Endothelial cell of umbilical vein (primary cell): Measurements from ENCODE around the gene TMIGD3. TPM values are rescaled to one million over a fixed set of nuclear protein-coding genes. Genes with fewer than 3 reads are reported as not detected.

Experiments
- BruUV-seq: library from RNA; stranded (reverse); fragments of 400-500 nt; replicated peaks from 2 replicates; lab custom pipeline; 2021; lab: Mats Ljungman, UMichigan
- CTCF ChIA-PET: fragments of 300-600, 350-600 bp; sonication (Branson Sonifier 250); formaldehyde crosslinking; loops from one replicate; lab custom pipeline; 2021; ENCODE audit warnings: antibody characterized with exemption, inconsistent platforms; lab: Charles Lee
- POLR2A ChIA-PET: fragments of 300-600, 350-600 bp; sonication (Branson Sonifier 250); formaldehyde crosslinking; loops from one replicate; lab custom pipeline; 2021; ENCODE audit warnings: antibody characterized with exemption, inconsistent platforms; lab: Charles Lee
- DNase-seq: peaks from one replicate; pipeline ENCODE4 v3.0.0-alpha.2; 2011; ENCODE audit warnings: low read depth, low spot score
- FAIRE-seq: peaks from 2 replicates; lab custom pipeline; 2011; peaks lifted over from hg19 to GRCh38; lab: Jason Lieb, UNC
- H2AFZ ChIP-seq: 2 replicates; pipeline ENCODE4 v1.6.0; 2012; ENCODE audit warnings: low read depth, low read length, control low read depth, inconsistent platforms
- H3K27ac ChIP-seq: 2 replicates; pipeline ENCODE4 v1.5.1; 2011; ENCODE audit warnings: low read depth, mild to moderate bottlenecking, control low read depth, low read length, moderate library complexity; ENCODE audit not compliant: insufficient read depth
- H3K27me3 ChIP-seq, 2 experiments: 2 replicates each; pipeline versions ENCODE4 v1.6.0 to v1.6.1; 2011; ENCODE audit warnings: low read length in 2 of 2, mixed read lengths in 1 of 2; ENCODE audit not compliant: control insufficient read depth in 2 of 2, insufficient read depth in 2 of 2
- H3K36me3 ChIP-seq, 2 experiments: 2 replicates in 1 of 2; 3 replicates in 1 of 2; pipeline ENCODE4 v1.5.1; 2011; ENCODE audit warnings: low read length in 2 of 2, mild to moderate bottlenecking in 1 of 2, moderate library complexity in 1 of 2; ENCODE audit not compliant: control insufficient read depth in 2 of 2, insufficient read depth in 2 of 2; ENCODE audit errors: extremely low read depth in 1 of 2
- H3K4me1 ChIP-seq: 3 replicates; pipeline ENCODE4 v1.5.1; 2011; ENCODE audit warnings: mild to moderate bottlenecking, low read length; ENCODE audit not compliant: control insufficient read depth, insufficient read depth; ENCODE audit errors: extremely low read depth
- H3K4me2 ChIP-seq: 2 replicates; pipeline ENCODE4 v1.6.1; 2011; ENCODE audit warnings: low read length, control low read depth, mixed read lengths; ENCODE audit not compliant: insufficient read depth
- H3K4me3 ChIP-seq, 3 experiments: fragments of 200-600 bp in 1 of 3; sonication (generic), shearing (Covaris generic) in 1 of 3; replicated peaks in 1 of 3; 2 replicates each; pipeline ENCODE4 v1.5.1; 2011 to 2016; ENCODE audit warnings: control low read depth in 3 of 3, low read length in 3 of 3, mild to moderate bottlenecking in 2 of 3, inconsistent platforms in 1 of 3, low read depth in 1 of 3, moderate library complexity in 1 of 3; ENCODE audit not compliant: insufficient read depth in 1 of 3
- H3K79me2 ChIP-seq: 2 replicates; pipeline ENCODE4 v1.6.0; 2012; ENCODE audit warnings: low read length, inconsistent platforms; ENCODE audit not compliant: control insufficient read depth, insufficient read depth
- H3K9ac ChIP-seq: replicated peaks from 2 replicates; pipeline ENCODE3; 2011; ENCODE audit warnings: low read length, control low read depth; ENCODE audit not compliant: insufficient read depth; ENCODE audit errors: extremely low read depth
- H3K9me1 ChIP-seq: replicated peaks from 3 replicates; pipeline ENCODE4 v1.6.0; 2011; ENCODE audit warnings: mild to moderate bottlenecking, low read length; ENCODE audit not compliant: control insufficient read depth, insufficient read depth; ENCODE audit errors: extremely low read depth
- H3K9me3 ChIP-seq: replicated peaks from 2 replicates; pipeline ENCODE4 v1.5.1; 2012; ENCODE audit warnings: low read length, inconsistent platforms; ENCODE audit not compliant: control insufficient read depth, insufficient read depth
- H4K20me1 ChIP-seq: replicated peaks from 2 replicates; pipeline ENCODE3; 2011; ENCODE audit warnings: mild to moderate bottlenecking, low read length; ENCODE audit not compliant: control insufficient read depth, insufficient read depth; ENCODE audit errors: extremely low read depth
- EZH2 ChIP-seq: IDR thresholded peaks from 2 replicates; pipeline ENCODE4 v1.6.1; 2012; ENCODE audit warnings: borderline replicate concordance, low read depth, mild to moderate bottlenecking, moderate library complexity, low read length, inconsistent platforms; ENCODE audit not compliant: severe bottlenecking
- FOS ChIP-seq: IDR thresholded peaks from 2 replicates; pipeline ENCODE4 v1.6.1; 2011; ENCODE audit warnings: mild to moderate bottlenecking, low read length, moderate library complexity, borderline replicate concordance; ENCODE audit not compliant: insufficient read depth
- GATA2 ChIP-seq: IDR thresholded peaks from 2 replicates; pipeline ENCODE4 v1.7.0; 2011; ENCODE audit warnings: low read depth, mild to moderate bottlenecking, moderate library complexity, mixed read lengths, low read length; ENCODE audit not compliant: insufficient read length, insufficient read depth
- JUN ChIP-seq: IDR thresholded peaks from 2 replicates; pipeline ENCODE4 v1.6.1; 2011; ENCODE audit warnings: borderline replicate concordance, low read depth; ENCODE audit not compliant: insufficient read length, insufficient read depth
- MYC ChIP-seq: IDR thresholded peaks from one replicate; pipeline ENCODE4 v1.6.1; 2011; ENCODE audit warnings: mild to moderate bottlenecking, low read depth, low read length
- POLR2A ChIP-seq: IDR thresholded peaks from 2 replicates; pipeline ENCODE4 v1.6.1; 2012; ENCODE audit warnings: low read depth, mild to moderate bottlenecking, control low read depth, low read length
- POLR2AphosphoS5 ChIP-seq: IDR thresholded peaks from 2 replicates; pipeline ENCODE4 v1.6.1; 2012; ENCODE audit warnings: low read depth, mild to moderate bottlenecking, control low read depth, low read length, moderate library complexity; ENCODE audit not compliant: insufficient read depth
- dilution Hi-C: fragments of 300-500 bp; cut with MboI; formaldehyde crosslinking; loops from one replicate; pipeline ENCODE4 v1.15.0; 2019; ENCODE audit warnings: low sequenced_read_pairs; ENCODE audit not compliant: extremely low pct_ligation_motif_present
- intact Hi-C: fragments of 100-400 bp; cut with micrococcal nuclease; formaldehyde crosslinking; loops from one replicate; pipeline ENCODE4 v1.10.0; 2022
- polyA plus RNA-seq, 4 experiments: library from polyadenylated mRNA; depleted of rRNA in 3 of 4; stranded (reverse) in 3 of 4; unstranded in 1 of 4; fragments of >200 nt; gene quantifications; 2 replicates each; pipeline versions ENCODE4 v1.2.1 to v1.2.3, GENCODE V29; 2011 to 2012; ENCODE audit warnings: missing spikeins in 1 of 4
- total RNA-seq: library from RNA; stranded (reverse); gene quantifications from 2 replicates; pipeline ENCODE4 v1.2.3, GENCODE V29; 2021
- TF ChIP-seq, protein P1 (sequence below), 2 donors: IDR thresholded peaks; 1 replicate in 1 of 2; 2 replicates in 1 of 2; pipeline ENCODE4 v1.5.1; 2011; ENCODE audit warnings: low read length in 2 of 2, mild to moderate bottlenecking in 2 of 2, moderate library complexity in 2 of 2, control low read depth in 1 of 2, inconsistent platforms in 1 of 2, low read depth in 1 of 2; ENCODE audit not compliant: insufficient read depth in 1 of 2; ENCODE audit errors: extremely low read depth in 1 of 2
- TF ChIP-seq, protein P2 (sequence below): IDR thresholded peaks from 2 replicates; pipeline ENCODE4 v1.6.1; 2011; ENCODE audit not compliant: insufficient read depth, insufficient read length

TMIGD3 gene
- total and polyA plus RNA-seq, 2 donors (not counting 3 experiments of a cell fraction or from before 2014, with no cell fraction given): 0.07 to 0.49 TPM

GRCh38 chr1:111506561-111506960 is 3.1 kb upstream of the TMIGD3 start:
- POLR2A ChIA-PET: no interaction called here
- no peak overlapping the region for H3K27ac ChIP-seq

More at GRCh38 chr1:111506561-111506960, 3.1 kb upstream of the TMIGD3 start:
- TF ChIP-seq, protein P1, sequence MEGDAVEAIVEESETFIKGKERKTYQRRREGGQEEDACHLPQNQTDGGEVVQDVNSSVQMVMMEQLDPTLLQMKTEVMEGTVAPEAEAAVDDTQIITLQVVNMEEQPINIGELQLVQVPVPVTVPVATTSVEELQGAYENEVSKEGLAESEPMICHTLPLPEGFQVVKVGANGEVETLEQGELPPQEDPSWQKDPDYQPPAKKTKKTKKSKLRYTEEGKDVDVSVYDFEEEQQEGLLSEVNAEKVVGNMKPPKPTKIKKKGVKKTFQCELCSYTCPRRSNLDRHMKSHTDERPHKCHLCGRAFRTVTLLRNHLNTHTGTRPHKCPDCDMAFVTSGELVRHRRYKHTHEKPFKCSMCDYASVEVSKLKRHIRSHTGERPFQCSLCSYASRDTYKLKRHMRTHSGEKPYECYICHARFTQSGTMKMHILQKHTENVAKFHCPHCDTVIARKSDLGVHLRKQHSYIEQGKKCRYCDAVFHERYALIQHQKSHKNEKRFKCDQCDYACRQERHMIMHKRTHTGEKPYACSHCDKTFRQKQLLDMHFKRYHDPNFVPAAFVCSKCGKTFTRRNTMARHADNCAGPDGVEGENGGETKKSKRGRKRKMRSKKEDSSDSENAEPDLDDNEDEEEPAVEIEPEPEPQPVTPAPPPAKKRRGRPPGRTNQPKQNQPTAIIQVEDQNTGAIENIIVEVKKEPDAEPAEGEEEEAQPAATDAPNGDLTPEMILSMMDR (IDR thresholded peaks at IDR 0.05; ENCODE audit: extremely low read depth in 1 of 2, insufficient read depth in 1 of 2, low read depth in 1 of 2, low read length in 2 of 2): no peak
- TF ChIP-seq FOS (no peak), POLR2A (no peak), POLR2AphosphoS5 (no peak), EZH2 (no peak), GATA2 (no peak), JUN (no peak), MYC (no peak)
- TF ChIP-seq, protein P2, sequence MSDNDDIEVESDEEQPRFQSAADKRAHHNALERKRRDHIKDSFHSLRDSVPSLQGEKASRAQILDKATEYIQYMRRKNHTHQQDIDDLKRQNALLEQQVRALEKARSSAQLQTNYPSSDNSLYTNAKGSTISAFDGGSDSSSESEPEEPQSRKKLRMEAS: no peak
- Histone ChIP-seq H3K4me2 (no peak overlapping the region), H3K79me2 (no peaks in the 10 kb centered on the region), H3K27me3 (peaks cover 0 to 2% of the 10 kb centered on the region in 2 experiments), H2AFZ (no peak overlapping the region), H3K4me3 (no peak overlapping the region), H3K9ac (no peak overlapping the region), H4K20me1 (no peaks in the 10 kb centered on the region), H3K4me1 (peaks cover 15% of the 10 kb centered on the region), H3K9me1 (no peaks in the 10 kb centered on the region), H3K9me3 (no peaks in the 10 kb centered on the region), H3K36me3 (no peaks in the 10 kb centered on the region)
- FAIRE-seq (no peak), DNase-seq (no peak)
- intact Hi-C loops: loop anchor here (5.0 kb wide), 1 partner anchor 1474 kb away; the partner anchor contains the start of gene STRIP1
- CTCF ChIA-PET: interaction anchor here (1.4 to 3.9 kb wide), 8 partner anchors 8 to 262 kb away, joined by 3 to 62 read pairs (median 26); no protein-coding TSS in a partner anchor
- dilution Hi-C loops: no loop called here
- BruUV-seq: no TSS peak
